Measurements from ENCODE around the gene RBM28. TPM values are rescaled to one million over a fixed set of nuclear protein-coding genes. Genes with fewer than 3 reads are reported as not detected.

Gene RBM28
- total RNA-seq, 1 experiment from 2014 or later: 45.3 TPM

DNA sequence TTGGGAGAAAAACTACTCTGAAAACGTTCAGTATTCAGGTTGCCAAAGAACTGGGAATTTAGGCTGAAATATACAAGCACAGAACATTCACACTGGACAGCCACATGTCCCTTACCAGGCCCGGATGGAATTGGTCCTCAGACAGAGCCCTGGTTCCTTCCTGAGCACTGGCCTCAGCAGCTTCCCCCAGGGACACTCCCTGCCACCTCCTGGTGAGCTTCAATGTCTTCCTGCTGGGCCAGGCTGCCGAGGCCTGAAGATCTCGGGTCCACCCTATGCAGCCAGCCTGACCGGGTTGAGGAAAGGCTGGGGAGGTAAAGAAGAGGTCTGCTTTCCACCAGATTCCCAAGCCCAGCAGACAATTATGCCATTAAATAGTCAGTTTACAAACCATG, 77.8 kb downstream of the RBM28 start:
- CTCF ChIA-PET: no interaction called here

DNA sequence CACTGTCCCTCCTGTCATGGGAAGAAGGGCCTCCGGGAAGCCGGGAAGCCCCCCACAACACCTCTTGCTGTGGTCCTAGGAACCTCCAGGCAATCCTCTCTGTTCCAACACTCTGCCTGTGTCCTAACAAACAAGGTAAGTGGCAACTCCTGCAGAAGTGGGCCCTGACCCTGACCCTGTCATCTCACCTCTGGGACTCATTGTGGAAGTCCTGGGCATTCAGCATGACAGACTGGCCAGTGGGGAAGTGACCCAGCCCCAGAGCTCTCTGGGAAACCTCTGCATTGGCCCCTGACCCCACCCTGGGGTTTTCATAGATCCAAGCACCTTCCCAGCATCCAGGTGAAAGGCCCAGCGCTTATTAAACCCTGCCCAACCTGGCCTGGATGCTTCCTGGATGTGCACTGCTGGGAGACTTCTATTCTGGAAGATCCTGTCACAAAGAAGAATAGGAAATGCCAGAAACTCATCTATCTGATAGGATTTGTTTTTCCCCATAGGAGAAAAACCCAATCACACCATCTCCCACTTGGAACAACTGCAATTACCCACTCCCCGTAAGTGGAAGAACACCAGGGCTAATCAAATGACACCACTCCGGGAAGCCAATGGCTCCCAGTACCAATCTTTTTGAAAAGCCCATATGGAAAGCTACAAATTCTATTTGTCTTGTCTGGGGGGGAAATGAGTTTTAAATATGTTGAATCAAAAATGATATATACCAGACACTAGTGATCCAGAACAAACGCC, 78.4 kb downstream of the RBM28 start:
- no peaks in the 10 kb centered on the region for H3K79me2 ChIP-seq (ENCODE audit: low read length)
- no peak overlapping the region for H3K9ac ChIP-seq (ENCODE audit: low read length)
- BruUV-seq (replicated peaks): no TSS peak
- no peaks in the 10 kb centered on the region for H3F3A ChIP-seq (ENCODE audit: low read length, unreplicated experiment)
- H4K20me1 ChIP-seq (ENCODE audit: low read length): no peaks in the 10 kb centered on the region
- TF ChIP-seq EZH2phosphoT487 (IDR thresholded peaks at IDR 0.05; ENCODE audit: borderline replicate concordance, low read length) (no peak), EZH2 (IDR thresholded peaks at IDR 0.05; ENCODE audit: low read length, unreplicated experiment) (no peak)
- TF ChIP-seq, protein P1, sequence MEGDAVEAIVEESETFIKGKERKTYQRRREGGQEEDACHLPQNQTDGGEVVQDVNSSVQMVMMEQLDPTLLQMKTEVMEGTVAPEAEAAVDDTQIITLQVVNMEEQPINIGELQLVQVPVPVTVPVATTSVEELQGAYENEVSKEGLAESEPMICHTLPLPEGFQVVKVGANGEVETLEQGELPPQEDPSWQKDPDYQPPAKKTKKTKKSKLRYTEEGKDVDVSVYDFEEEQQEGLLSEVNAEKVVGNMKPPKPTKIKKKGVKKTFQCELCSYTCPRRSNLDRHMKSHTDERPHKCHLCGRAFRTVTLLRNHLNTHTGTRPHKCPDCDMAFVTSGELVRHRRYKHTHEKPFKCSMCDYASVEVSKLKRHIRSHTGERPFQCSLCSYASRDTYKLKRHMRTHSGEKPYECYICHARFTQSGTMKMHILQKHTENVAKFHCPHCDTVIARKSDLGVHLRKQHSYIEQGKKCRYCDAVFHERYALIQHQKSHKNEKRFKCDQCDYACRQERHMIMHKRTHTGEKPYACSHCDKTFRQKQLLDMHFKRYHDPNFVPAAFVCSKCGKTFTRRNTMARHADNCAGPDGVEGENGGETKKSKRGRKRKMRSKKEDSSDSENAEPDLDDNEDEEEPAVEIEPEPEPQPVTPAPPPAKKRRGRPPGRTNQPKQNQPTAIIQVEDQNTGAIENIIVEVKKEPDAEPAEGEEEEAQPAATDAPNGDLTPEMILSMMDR (conservative IDR thresholded peaks at IDR 0.05; ENCODE audit: low read depth, low read length): no peak
- ChIA-PET POLR2A (ENCODE audit: unreplicated experiment) (no interaction called here), CTCF (no interaction called here)
- H3K9me2 ChIP-seq (replicated peaks; ENCODE audit: low read length): no peaks in the 10 kb centered on the region
- no peak overlapping the region for H2AFZ ChIP-seq (ENCODE audit: low read length)
- intact Hi-C loops (cut with micrococcal nuclease): no loop called here
- H3K4me2 ChIP-seq (ENCODE audit: low read length): no peak overlapping the region
- no peaks in the 10 kb centered on the region for H3K9me3 ChIP-seq (ENCODE audit: low read length)
- peaks cover 4% of the 10 kb centered on the region for H3K4me1 ChIP-seq (ENCODE audit: insufficient read depth, low read length)
- no peaks in the 10 kb centered on the region for H3K36me3 ChIP-seq (ENCODE audit: low read depth, low read length)
- DNase-seq: no peak
- no peak overlapping the region for H3K27ac ChIP-seq (ENCODE audit: low read length)
- no peak for ATAC-seq
- no peaks in the 10 kb centered on the region for H3K27me3 ChIP-seq (ENCODE audit: low read length)
- no peak overlapping the region for H3K4me3 ChIP-seq (ENCODE audit: low read length)

More for the DNA sequence above, 77.8 kb downstream of the RBM28 start:
- DNase-seq (no peak), ATAC-seq (peak; percentile 40; the same call in 1 of the 2 replicates)
- H4K20me1 ChIP-seq (ENCODE audit: low read length): no peaks in the 10 kb centered on the region
- H3K36me3 ChIP-seq (ENCODE audit: low read depth, low read length): no peaks in the 10 kb centered on the region
- H3K79me2 ChIP-seq (ENCODE audit: low read length): no peaks in the 10 kb centered on the region
- no peak overlapping the region for H3K9ac ChIP-seq (ENCODE audit: low read length)
- no peaks in the 10 kb centered on the region for H3K9me2 ChIP-seq (replicated peaks; ENCODE audit: low read length)
- H3K4me1 ChIP-seq (ENCODE audit: insufficient read depth, low read length): no peaks in the 10 kb centered on the region
- no peaks in the 10 kb centered on the region for H3K27me3 ChIP-seq (ENCODE audit: low read length)
- no peak overlapping the region for H3K27ac ChIP-seq (ENCODE audit: low read length)
- H3K4me3 ChIP-seq (ENCODE audit: low read length): no peak overlapping the region
- H2AFZ ChIP-seq (ENCODE audit: low read length): no peak overlapping the region
- TF ChIP-seq EZH2 (IDR thresholded peaks at IDR 0.05; ENCODE audit: low read length, unreplicated experiment): no peak
- TF ChIP-seq, protein P1 (conservative IDR thresholded peaks at IDR 0.05; ENCODE audit: low read depth, low read length): no peak
- TF ChIP-seq EZH2phosphoT487 (IDR thresholded peaks at IDR 0.05; ENCODE audit: borderline replicate concordance, low read length): no peak
- POLR2A ChIA-PET (ENCODE audit: unreplicated experiment): no interaction called here
- no peaks in the 10 kb centered on the region for H3F3A ChIP-seq (ENCODE audit: low read length, unreplicated experiment)
- no TSS peak for BruUV-seq (replicated peaks)
- no peak overlapping the region for H3K4me2 ChIP-seq (ENCODE audit: low read length)
- intact Hi-C loops (cut with micrococcal nuclease): no loop called here
- H3K9me3 ChIP-seq (ENCODE audit: low read length): no peaks in the 10 kb centered on the region

GRCh38 chr7:128264477-128264876, 79.2 kb downstream of the RBM28 start:
- H3K27ac ChIP-seq (ENCODE audit: low read length): no peak overlapping the region
- H3K4me1 ChIP-seq (ENCODE audit: insufficient read depth, low read length): peaks cover 11% of the 10 kb centered on the region
- H3K4me3 ChIP-seq (ENCODE audit: low read length): no peak overlapping the region
- TF ChIP-seq EZH2 (IDR thresholded peaks at IDR 0.05; ENCODE audit: low read length, unreplicated experiment) (no peak), EZH2phosphoT487 (IDR thresholded peaks at IDR 0.05; ENCODE audit: borderline replicate concordance, low read length) (no peak)
- TF ChIP-seq, protein P1 (conservative IDR thresholded peaks at IDR 0.05; ENCODE audit: low read depth, low read length): no peak
- ATAC-seq (no peak), DNase-seq (no peak)
- intact Hi-C loops (cut with micrococcal nuclease): no loop called here
- no peaks in the 10 kb centered on the region for H3K9me2 ChIP-seq (replicated peaks; ENCODE audit: low read length)
- no peak overlapping the region for H3K9ac ChIP-seq (ENCODE audit: low read length)
- H3K79me2 ChIP-seq (ENCODE audit: low read length): no peaks in the 10 kb centered on the region
- no peak overlapping the region for H2AFZ ChIP-seq (ENCODE audit: low read length)
- H3K4me2 ChIP-seq (ENCODE audit: low read length): no peak overlapping the region
- H3K36me3 ChIP-seq (ENCODE audit: low read depth, low read length): no peaks in the 10 kb centered on the region
- POLR2A ChIA-PET (ENCODE audit: unreplicated experiment): no interaction called here
- H3K9me3 ChIP-seq (ENCODE audit: low read length): no peaks in the 10 kb centered on the region
- no peaks in the 10 kb centered on the region for H3K27me3 ChIP-seq (ENCODE audit: low read length)
- H4K20me1 ChIP-seq (ENCODE audit: low read length): no peaks in the 10 kb centered on the region
- CTCF ChIA-PET: no interaction called here
- BruUV-seq (replicated peaks): no TSS peak
- H3F3A ChIP-seq (ENCODE audit: low read length, unreplicated experiment): peaks cover under 1% of the 10 kb centered on the region

All from PC-3 (cell line).